Right lobe of liver (tissue), 6 donors: ENCODE results near the gene CTSG. TPM values are rescaled to one million over a fixed set of nuclear protein-coding genes. Genes with fewer than 3 reads are reported as not detected.
A peak's percentile ranks its signal among the peaks of the same experiment; 100 is the strongest.

Source experiments
- ATAC-seq, 4 donors: fragments of 200-7000 bp; cut with Tn5 transposase; one replicate each; pipeline ENCODE4 v1.9.1; 2020; ENCODE audit warnings: mild to moderate bottlenecking in 4 of 4, moderate library complexity in 4 of 4
- DNase-seq, 3 donors: peaks; one replicate each; pipeline ENCODE4 v3.0.0-alpha.2; 2020
- H3K27ac ChIP-seq, 3 donors: fragments of 200-600 bp; one replicate each; pipeline ENCODE4 v1.8.0; 2022
- H3K27me3 ChIP-seq, 2 donors: fragments of 200-600 bp; one replicate each; pipeline ENCODE4 v1.8.0; 2022
- H3K36me3 ChIP-seq, 4 donors: fragments of 200-600 bp; sonication (generic) in 1 of 4; one replicate each; pipeline versions ENCODE4 v1.5.1 to v1.8.0; 2017 to 2022; ENCODE audit warnings: control low read depth in 1 of 4
- H3K4me1 ChIP-seq, 4 donors: fragments of 200-600 bp; sonication (generic) in 1 of 4; one replicate each; pipeline versions ENCODE4 v1.5.1 to v1.8.0; 2017 to 2022; ENCODE audit warnings: control low read depth in 1 of 4
- H3K4me3 ChIP-seq, 3 donors: fragments of 200-600 bp; one replicate each; pipeline ENCODE4 v1.8.0; 2022
- H3K9me3 ChIP-seq, 4 donors: fragments of 200-600 bp; sonication (generic) in 1 of 4; one replicate each; pipeline versions ENCODE4 v1.5.1 to v1.8.0; 2017 to 2022; ENCODE audit warnings: control low read depth in 1 of 4
- POLR2A ChIP-seq: fragments of 450-650 bp; IDR thresholded peaks from one replicate; pipeline ENCODE4 v1.6.1; 2017; ENCODE audit warnings: antibody characterized with exemption, mild to moderate bottlenecking
- WGBS: methylation state at CpG from one replicate; pipeline ENCODE4 v1.1.6; 2018; ENCODE audit warnings: low coverage, low lambda C conversion rate; ENCODE audit not compliant: insufficient coverage; ENCODE audit errors: missing lambda C conversion rate; 5-methylcytosine and 5-hydroxymethylcytosine counted together
- intact Hi-C, 2 donors: fragments of 100-400 bp; cut with DNase I; formaldehyde crosslinking; loops; one replicate each; pipeline versions ENCODE4 v1.11.2 to v1.14.1; 2022
- total RNA-seq, 6 experiments: library from RNA; depleted of rRNA in 2 of 6; stranded (reverse); fragments of >200 nt in 2 of 6; fragmentation: NEBNext Ultra II Directional in 3 of 6; extraction: Animal tissue kit (Norgen Biotek cat#: 25700) in 3 of 6; gene quantifications; one replicate each; pipeline versions ENCODE4 v1.1.0 to v1.2.4, GENCODE V29; 2016 to 2023
- TF ChIP-seq, protein P1 (sequence below), 4 donors: fragments of 200-600 bp in 3 of 4; fragments of 450-650 bp in 1 of 4; IDR thresholded peaks; one replicate each; pipeline versions ENCODE4 v1.5.1 to v1.8.0; 2016 to 2022; ENCODE audit warnings: antibody characterized with exemption in 4 of 4, mild to moderate bottlenecking in 2 of 4
- donor health status: DM: no; HTN: yes; CAD: no.
- donor health status: DM: no; HTN: no; CAD: no.
- donor health status: DM: no; HTN: no; CAD: no.
- donor health status: DM: no; HTN: yes; CAD: no.
- donor health status: DM: no; HTN: yes; CAD: no.

Gene CTSG
- total RNA-seq, 6 experiments from 2014 or later, result 1.8 to 2.5 TPM; not detected in 4

DNA sequence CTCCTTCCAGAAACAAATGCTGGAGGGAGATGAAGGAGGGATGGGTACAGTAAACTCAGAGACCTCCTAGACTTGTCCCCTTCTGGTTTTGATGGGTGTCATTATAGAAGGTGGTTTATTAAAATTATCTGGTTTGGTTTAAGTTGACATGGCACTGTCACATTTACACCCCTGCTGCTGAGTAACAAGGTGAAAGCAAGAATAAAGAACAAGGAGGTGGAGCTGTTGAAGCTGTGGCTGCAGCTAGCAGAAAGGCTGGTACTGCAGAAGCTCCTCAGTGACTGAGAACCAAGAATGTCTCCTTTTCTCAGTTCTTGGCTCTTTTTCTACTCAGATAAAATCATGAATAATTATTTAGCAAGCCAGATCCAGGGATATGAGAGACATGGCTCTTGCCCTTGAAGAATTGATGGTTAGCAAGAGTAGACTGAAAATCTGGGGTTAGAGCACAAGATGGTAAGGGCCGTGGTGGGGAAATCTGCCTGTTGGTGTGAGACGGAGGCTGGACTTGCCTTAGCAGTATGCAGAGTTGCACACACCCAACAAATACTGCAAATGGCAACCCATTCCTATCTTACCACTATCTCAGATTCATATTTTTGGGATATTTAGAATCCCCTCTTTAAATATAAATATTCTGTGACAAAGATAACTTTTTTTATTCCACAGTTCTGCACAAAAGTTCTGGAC, 33.8 kb upstream of the CTSG start, which contains the start of gene GZMH:
Gene GZMH, minus strand, starts transcription at position 31 of the 690 bp plus-strand sequence. CDS start 72 bp downstream, outside the sequence.
- WGBS, result 69% methylated on average over 2 of the region's 2 CpGs
- no peaks in the 10 kb centered on the region for H3K4me1 ChIP-seq
- H3K36me3 ChIP-seq, result no peaks in the 10 kb centered on the region
- no peak for TF ChIP-seq POLR2A
- TF ChIP-seq, protein P1, sequence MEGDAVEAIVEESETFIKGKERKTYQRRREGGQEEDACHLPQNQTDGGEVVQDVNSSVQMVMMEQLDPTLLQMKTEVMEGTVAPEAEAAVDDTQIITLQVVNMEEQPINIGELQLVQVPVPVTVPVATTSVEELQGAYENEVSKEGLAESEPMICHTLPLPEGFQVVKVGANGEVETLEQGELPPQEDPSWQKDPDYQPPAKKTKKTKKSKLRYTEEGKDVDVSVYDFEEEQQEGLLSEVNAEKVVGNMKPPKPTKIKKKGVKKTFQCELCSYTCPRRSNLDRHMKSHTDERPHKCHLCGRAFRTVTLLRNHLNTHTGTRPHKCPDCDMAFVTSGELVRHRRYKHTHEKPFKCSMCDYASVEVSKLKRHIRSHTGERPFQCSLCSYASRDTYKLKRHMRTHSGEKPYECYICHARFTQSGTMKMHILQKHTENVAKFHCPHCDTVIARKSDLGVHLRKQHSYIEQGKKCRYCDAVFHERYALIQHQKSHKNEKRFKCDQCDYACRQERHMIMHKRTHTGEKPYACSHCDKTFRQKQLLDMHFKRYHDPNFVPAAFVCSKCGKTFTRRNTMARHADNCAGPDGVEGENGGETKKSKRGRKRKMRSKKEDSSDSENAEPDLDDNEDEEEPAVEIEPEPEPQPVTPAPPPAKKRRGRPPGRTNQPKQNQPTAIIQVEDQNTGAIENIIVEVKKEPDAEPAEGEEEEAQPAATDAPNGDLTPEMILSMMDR (IDR thresholded peaks at IDR 0.05), result no peak
- H3K27me3 ChIP-seq, result no peaks in the 10 kb centered on the region
- ATAC-seq (peak in 3 of 4 donors; percentile 25 to 39 (median 25)), DNase-seq (no peak)
- intact Hi-C loops, result no loop called here
- H3K4me3 ChIP-seq, result no peak within 1 kb of the TSS
- H3K27ac ChIP-seq, result no peak within 1 kb of the TSS
- H3K9me3 ChIP-seq, result no peaks in the 10 kb centered on the region

DNA sequence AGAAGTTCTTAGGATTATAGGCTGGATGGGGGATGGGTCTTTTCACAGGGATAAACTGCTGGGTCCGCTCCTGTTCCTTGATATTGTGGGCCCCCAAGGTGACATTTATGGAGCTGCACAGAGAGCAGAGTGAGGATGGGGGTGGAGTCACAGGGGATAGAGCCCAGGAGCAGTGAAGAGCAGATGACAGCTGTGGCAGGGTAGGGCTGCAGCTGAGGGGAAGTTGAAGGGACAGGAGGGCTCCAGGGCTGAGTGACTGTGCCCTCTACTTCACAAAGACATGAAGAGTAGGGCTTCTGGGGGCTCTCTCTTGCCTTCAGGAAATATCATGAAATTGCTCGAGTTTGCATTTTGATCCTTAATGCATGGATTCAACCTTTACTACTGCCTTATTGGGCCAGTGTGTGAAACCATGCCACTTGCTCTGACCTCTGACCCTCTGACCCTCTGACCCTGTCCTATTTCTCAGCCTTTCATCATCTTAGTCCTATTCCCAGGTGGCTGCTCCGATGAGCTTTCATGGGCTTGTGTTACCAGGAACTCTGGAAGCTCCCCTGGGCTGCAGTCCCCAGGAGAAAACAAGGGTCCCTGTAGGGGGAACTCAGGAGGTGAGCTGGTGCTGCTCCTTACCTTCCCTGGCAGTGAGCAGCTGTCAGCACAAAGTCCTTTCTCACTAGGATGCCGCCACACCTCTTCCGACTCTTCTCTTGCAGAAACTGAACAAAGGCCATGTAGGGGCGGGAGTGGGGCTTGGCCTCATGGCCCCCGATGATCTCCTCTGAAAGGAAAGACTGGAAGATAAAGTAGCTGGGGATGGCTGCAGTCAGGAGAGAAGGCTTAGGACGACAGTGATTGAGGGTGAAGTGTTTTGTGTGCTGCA, 31.8 kb upstream of the CTSG start:
- no peaks in the 10 kb centered on the region for H3K9me3 ChIP-seq
- H3K27ac ChIP-seq, result no peak overlapping the region
- peak in 1 of 4 donors; percentile 21 for ATAC-seq

DNA sequence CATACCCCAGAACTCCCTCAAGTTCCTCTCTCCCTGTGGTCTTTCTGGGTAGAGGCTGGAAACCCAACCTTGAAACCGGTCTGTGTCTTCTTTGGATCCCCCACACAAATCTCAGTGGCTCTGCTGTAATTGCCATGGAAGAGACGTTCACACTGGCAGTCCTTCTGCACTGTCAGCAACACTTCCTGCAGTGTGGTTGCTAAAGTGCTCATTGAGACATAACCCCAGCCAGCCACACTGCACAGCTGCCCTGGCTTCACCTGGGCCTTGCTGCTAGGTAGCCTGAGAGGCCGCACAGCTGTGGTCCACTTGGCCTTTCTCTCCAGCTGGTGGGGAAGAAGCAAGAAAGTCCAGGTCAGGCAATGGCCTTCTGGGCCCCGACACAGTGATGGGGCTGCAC, 31.0 kb upstream of the CTSG start:
- 61% methylated on average over 3 of the region's 4 CpGs for WGBS

More for the DNA sequence above, 31.8 kb upstream of the CTSG start:
- intact Hi-C loops, result no loop called here
- WGBS, result 62% methylated on average over 7 of the region's 8 CpGs
- DNase-seq, result peak in 1 of 3 donors; percentile 18
- Histone ChIP-seq H3K36me3 (no peaks in the 10 kb centered on the region), H3K4me3 (no peak overlapping the region), H3K27me3 (no peaks in the 10 kb centered on the region), H3K4me1 (no peaks in the 10 kb centered on the region)
- TF ChIP-seq, protein P1 (IDR thresholded peaks at IDR 0.05), result no peak
- no peak for TF ChIP-seq POLR2A

DNA sequence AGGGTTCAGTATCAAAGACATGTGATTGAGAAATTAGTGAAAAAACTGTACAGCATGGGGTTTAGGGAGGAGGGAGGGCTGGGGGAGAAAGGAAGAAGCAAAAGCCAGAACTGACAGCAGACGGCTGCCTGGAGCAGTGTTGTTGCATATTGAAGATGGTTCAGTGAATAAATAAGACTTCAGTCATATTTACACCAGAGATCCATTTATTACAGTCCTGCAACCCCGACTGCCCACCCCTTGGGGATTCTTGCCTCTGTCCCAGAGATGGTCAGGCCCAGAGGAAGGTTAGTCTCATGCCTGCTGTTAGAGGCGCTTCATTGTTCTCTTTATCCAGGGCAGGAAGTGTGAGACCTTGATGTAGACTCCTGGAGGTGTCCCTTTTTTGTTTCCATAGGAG, 30.2 kb upstream of the CTSG start:
- ATAC-seq, result no peak
- TF ChIP-seq POLR2A, result no peak
- TF ChIP-seq, protein P1 (IDR thresholded peaks at IDR 0.05), result no peak
- intact Hi-C loops, result no loop called here
- 60% methylated on average over 3 of the region's 3 CpGs for WGBS
- H3K27me3 ChIP-seq, result no peaks in the 10 kb centered on the region
- H3K4me1 ChIP-seq, result no peaks in the 10 kb centered on the region
- H3K4me3 ChIP-seq, result no peak overlapping the region
- no peaks in the 10 kb centered on the region for H3K9me3 ChIP-seq
- no peaks in the 10 kb centered on the region for H3K36me3 ChIP-seq
- DNase-seq, result no peak
- H3K27ac ChIP-seq, result no peak overlapping the region

More for the DNA sequence above, 31.0 kb upstream of the CTSG start:
- no peak overlapping the region for H3K27ac ChIP-seq
- no peaks in the 10 kb centered on the region for H3K27me3 ChIP-seq
- DNase-seq (peak in 1 of 3 donors; percentile 27), ATAC-seq (peak in 3 of 4 donors; percentile 26 to 44 (median 35))
- H3K36me3 ChIP-seq, result no peaks in the 10 kb centered on the region
- no peaks in the 10 kb centered on the region for H3K4me1 ChIP-seq
- H3K4me3 ChIP-seq, result no peak overlapping the region
- no peaks in the 10 kb centered on the region for H3K9me3 ChIP-seq
- TF ChIP-seq, protein P1 (IDR thresholded peaks at IDR 0.05), result no peak
- TF ChIP-seq POLR2A, result no peak
- intact Hi-C loops, result no loop called here
